Fibroblast of villous mesenchyme (primary cell): ENCODE results near the gene TMED9. TPM values are rescaled to one million over a fixed set of nuclear protein-coding genes. Genes with fewer than 3 reads are reported as not detected.

Experiments used
- DNase-seq: peaks from one replicate; pipeline ENCODE4 v3.0.0-alpha.2; 2010; ENCODE audit warnings: low read depth
- H3K4me3 ChIP-seq: 2 replicates; pipeline ENCODE4 v1.5.1; 2011; ENCODE audit warnings: low read depth, mild to moderate bottlenecking, low read length
- CTCF ChIP-seq: IDR thresholded peaks from 2 replicates; pipeline ENCODE4 v1.5.1; 2012; ENCODE audit warnings: low read depth, mild to moderate bottlenecking, low read length; ENCODE audit not compliant: insufficient read depth
- total RNA-seq: library from RNA; depleted of rRNA; stranded (reverse); fragments of >200 nt; gene quantifications from 2 replicates; pipeline ENCODE4 v1.2.3, GENCODE V29; 2012

The TMED9 gene
- total RNA-seq, 1 donor = 130 TPM

GRCh38 chr5:177594071-177594470 lies 2.1 kb downstream of the TMED9 start:
- no peak overlapping the region for H3K4me3 ChIP-seq
- DNase-seq = no peak
- TF ChIP-seq CTCF = no peak

- no peak for DNase-seq
- TF ChIP-seq CTCF = no peak
- no peak overlapping the region for H3K4me3 ChIP-seq
Observed at GRCh38 chr5:177595026-177595585, 3.1 kb downstream of the TMED9 start.

- TF ChIP-seq CTCF = no peak
- H3K4me3 ChIP-seq = no peak overlapping the region
- DNase-seq = no peak
Observed at GRCh38 chr5:177595991-177596774, 4.2 kb downstream of the TMED9 start.

- H3K4me3 ChIP-seq = no peak overlapping the region
- no peak for DNase-seq
- TF ChIP-seq CTCF = no peak
Observed at GRCh38 chr5:177596775-177597238, 4.8 kb downstream of the TMED9 start.

GRCh38 chr5:177598477-177598876 lies 6.5 kb downstream of the TMED9 start:
- DNase-seq = no peak
- no peak for TF ChIP-seq CTCF

GRCh38 chr5:177599731-177600507 lies 7.9 kb downstream of the TMED9 start, which contains the start of gene B4GALT7:
TSS of gene B4GALT7 (plus strand) at chr5:177600132. CDS start at chr5:177600211, 79 bp downstream.
- no peak for TF ChIP-seq CTCF
- peak; percentile 82 for DNase-seq
- H3K4me3 ChIP-seq = peak within 1 kb of the TSS; percentile 85

More at GRCh38 chr5:177598477-177598876, 6.5 kb downstream of the TMED9 start:
- no peak overlapping the region for H3K4me3 ChIP-seq
